DND-41 (cell line): ENCODE data around the gene PEAK1.

Source experiments
- EZH2 ChIP-seq: IDR thresholded peaks from 3 replicates; pipeline ENCODE4 v1.6.1; 2012; ENCODE audit warnings: borderline replicate concordance, low read depth, mild to moderate bottlenecking, moderate library complexity, low read length, inconsistent platforms; ENCODE audit not compliant: severe bottlenecking
- TF ChIP-seq, protein P1 (sequence below): IDR thresholded peaks from 2 replicates; pipeline ENCODE4 v1.5.1; 2012; ENCODE audit warnings: borderline replicate concordance, low read length, moderate library complexity, mild to moderate bottlenecking; ENCODE audit not compliant: poor library complexity, severe bottlenecking; ENCODE audit errors: extremely low read depth

DNA sequence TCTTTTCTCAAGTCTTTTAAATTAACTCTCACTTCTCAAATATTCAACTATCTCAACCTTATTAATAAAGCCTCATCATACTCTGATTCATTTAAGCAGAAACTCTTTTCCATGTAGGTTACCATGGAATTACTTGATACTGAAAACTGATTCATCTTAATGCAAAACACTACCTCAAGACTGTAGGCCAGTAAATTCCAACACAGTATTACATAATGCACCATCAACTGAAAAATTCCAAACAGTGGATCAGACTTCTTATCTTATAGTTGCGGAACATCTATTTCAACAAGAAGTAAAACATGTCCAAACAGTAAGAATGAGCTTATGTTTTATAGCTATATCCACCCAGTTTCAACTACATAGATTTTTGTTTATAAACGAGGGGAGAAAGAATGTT, 124.5 kb downstream of the PEAK1 start:
- TF ChIP-seq, protein P1, sequence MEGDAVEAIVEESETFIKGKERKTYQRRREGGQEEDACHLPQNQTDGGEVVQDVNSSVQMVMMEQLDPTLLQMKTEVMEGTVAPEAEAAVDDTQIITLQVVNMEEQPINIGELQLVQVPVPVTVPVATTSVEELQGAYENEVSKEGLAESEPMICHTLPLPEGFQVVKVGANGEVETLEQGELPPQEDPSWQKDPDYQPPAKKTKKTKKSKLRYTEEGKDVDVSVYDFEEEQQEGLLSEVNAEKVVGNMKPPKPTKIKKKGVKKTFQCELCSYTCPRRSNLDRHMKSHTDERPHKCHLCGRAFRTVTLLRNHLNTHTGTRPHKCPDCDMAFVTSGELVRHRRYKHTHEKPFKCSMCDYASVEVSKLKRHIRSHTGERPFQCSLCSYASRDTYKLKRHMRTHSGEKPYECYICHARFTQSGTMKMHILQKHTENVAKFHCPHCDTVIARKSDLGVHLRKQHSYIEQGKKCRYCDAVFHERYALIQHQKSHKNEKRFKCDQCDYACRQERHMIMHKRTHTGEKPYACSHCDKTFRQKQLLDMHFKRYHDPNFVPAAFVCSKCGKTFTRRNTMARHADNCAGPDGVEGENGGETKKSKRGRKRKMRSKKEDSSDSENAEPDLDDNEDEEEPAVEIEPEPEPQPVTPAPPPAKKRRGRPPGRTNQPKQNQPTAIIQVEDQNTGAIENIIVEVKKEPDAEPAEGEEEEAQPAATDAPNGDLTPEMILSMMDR, result no peak
- TF ChIP-seq EZH2, result no peak
